ENCODE measurements around the gene SMIM21. TPM values are rescaled to one million over a fixed set of nuclear protein-coding genes. Genes with fewer than 3 reads are reported as not detected.

Gene SMIM21
- polyA plus RNA-seq, 1 donor (not counting 4 experiments of a cell fraction or from before 2014, with no cell fraction given) = not detected

DNA sequence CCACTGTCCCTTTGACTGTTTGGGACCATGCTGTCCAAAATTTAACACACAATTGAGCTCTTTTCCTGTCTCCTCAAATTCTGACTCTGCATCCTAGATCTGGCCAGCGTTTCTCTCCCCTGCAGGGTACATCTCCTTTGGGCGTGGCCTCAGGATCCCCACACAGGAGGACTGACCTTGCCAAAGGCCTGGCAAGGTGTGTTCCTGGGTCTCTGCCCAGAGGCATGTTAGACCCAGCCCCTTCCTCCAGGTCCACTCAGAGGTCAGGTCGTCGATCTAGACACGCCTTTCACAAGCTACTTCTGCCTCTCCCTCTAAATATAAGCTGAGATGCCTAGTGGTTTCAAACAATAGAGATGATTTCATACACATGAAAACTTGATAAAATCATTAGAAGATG, 45.4 kb upstream of the SMIM21 start:
- H3K9ac ChIP-seq (ENCODE audit: control insufficient read depth, extremely low read depth, insufficient read depth, low read length) = no peak overlapping the region
- H3K9me3 ChIP-seq (ENCODE audit: control insufficient read depth, low read depth, low read length) = no peaks in the 10 kb centered on the region
- no peak for FAIRE-seq
- dilution Hi-C loops (cut with MboI; ENCODE audit: extremely low pct_ligation_motif_present, low sequenced_read_pairs) = no loop called here
- no peak for DNase-seq (ENCODE audit: low read depth, low spot score)
- no peak for TF ChIP-seq CTCF (optimal IDR thresholded peaks at IDR 0.05 in 1 of 3, IDR thresholded peaks at IDR 0.05 in 1 of 3, conservative IDR thresholded peaks at IDR 0.05 in 1 of 3; ENCODE audit: extremely low read depth in 1 of 3, insufficient read depth in 2 of 3, low read length in 3 of 3)
- TF ChIP-seq EZH2 (IDR thresholded peaks at IDR 0.05; ENCODE audit: low read length) = no peak
- H3K4me2 ChIP-seq (ENCODE audit: control insufficient read depth, extremely low read depth, insufficient read depth, low read depth, low read length) = no peak overlapping the region
- H2AFZ ChIP-seq (ENCODE audit: control insufficient read depth, low read length) = no peak overlapping the region
- no peaks in the 10 kb centered on the region for H3K79me2 ChIP-seq (ENCODE audit: control insufficient read depth, insufficient read depth, low read length)
- H3K9me1 ChIP-seq (ENCODE audit: control insufficient read depth, extremely low read depth, insufficient read depth, low read length) = no peaks in the 10 kb centered on the region
- H3K27ac ChIP-seq (ENCODE audit: control insufficient read depth, insufficient read depth, low read length) = no peak overlapping the region
- no peaks in the 10 kb centered on the region for H3K36me3 ChIP-seq (ENCODE audit: control insufficient read depth in 2 of 2, extremely low read depth in 1 of 2, insufficient read depth in 2 of 2, low read length in 2 of 2)
- no peak overlapping the region for H3K4me3 ChIP-seq (ENCODE audit: control insufficient read depth in 2 of 3, extremely low read depth in 1 of 3, insufficient read depth in 2 of 3, low read depth in 1 of 3, low read length in 3 of 3)
- H3K27me3 ChIP-seq (ENCODE audit: control insufficient read depth, extremely low read depth, insufficient read depth, low read length) = no peaks in the 10 kb centered on the region
- H3K4me1 ChIP-seq (ENCODE audit: control insufficient read depth, extremely low read depth, insufficient read depth, low read length) = peaks cover 3% of the 10 kb centered on the region
- no peaks in the 10 kb centered on the region for H4K20me1 ChIP-seq (ENCODE audit: control insufficient read depth, extremely low read depth, insufficient read depth, low read length)

- FAIRE-seq = no peak
- dilution Hi-C loops (cut with MboI; ENCODE audit: extremely low pct_ligation_motif_present, low sequenced_read_pairs) = no loop called here
These were observed 44.9 kb upstream of the SMIM21 start for GRCh38 chr18:75472396-75472795.

More at GRCh38 chr18:75472396-75472795, 44.9 kb upstream of the SMIM21 start:
- peaks cover 7% of the 10 kb centered on the region for H3K4me1 ChIP-seq (ENCODE audit: control insufficient read depth, extremely low read depth, insufficient read depth, low read length)
- H3K79me2 ChIP-seq (ENCODE audit: control insufficient read depth, insufficient read depth, low read length) = no peaks in the 10 kb centered on the region
- H4K20me1 ChIP-seq (ENCODE audit: control insufficient read depth, extremely low read depth, insufficient read depth, low read length) = no peaks in the 10 kb centered on the region
- no peak overlapping the region for H3K27ac ChIP-seq (ENCODE audit: control insufficient read depth, insufficient read depth, low read length)
- H3K9ac ChIP-seq (ENCODE audit: control insufficient read depth, extremely low read depth, insufficient read depth, low read length) = no peak overlapping the region
- DNase-seq (ENCODE audit: low read depth, low spot score) = no peak
- H3K9me1 ChIP-seq (ENCODE audit: control insufficient read depth, extremely low read depth, insufficient read depth, low read length) = no peaks in the 10 kb centered on the region
- H3K27me3 ChIP-seq (ENCODE audit: control insufficient read depth, extremely low read depth, insufficient read depth, low read length) = no peaks in the 10 kb centered on the region
- no peak overlapping the region for H2AFZ ChIP-seq (ENCODE audit: control insufficient read depth, low read length)
- no peak for TF ChIP-seq CTCF (optimal IDR thresholded peaks at IDR 0.05 in 1 of 3, IDR thresholded peaks at IDR 0.05 in 1 of 3, conservative IDR thresholded peaks at IDR 0.05 in 1 of 3; ENCODE audit: extremely low read depth in 1 of 3, insufficient read depth in 2 of 3, low read length in 3 of 3)
- no peak for TF ChIP-seq EZH2 (IDR thresholded peaks at IDR 0.05; ENCODE audit: low read length)
- no peak overlapping the region for H3K4me2 ChIP-seq (ENCODE audit: control insufficient read depth, extremely low read depth, insufficient read depth, low read depth, low read length)
- H3K9me3 ChIP-seq (ENCODE audit: control insufficient read depth, low read depth, low read length) = no peaks in the 10 kb centered on the region
- no peaks in the 10 kb centered on the region for H3K36me3 ChIP-seq (ENCODE audit: control insufficient read depth in 2 of 2, extremely low read depth in 1 of 2, insufficient read depth in 2 of 2, low read length in 2 of 2)
- no peak overlapping the region for H3K4me3 ChIP-seq (ENCODE audit: control insufficient read depth in 2 of 3, extremely low read depth in 1 of 3, insufficient read depth in 2 of 3, low read depth in 1 of 3, low read length in 3 of 3)
